ENCODE data around the gene DHFR.

DNA sequence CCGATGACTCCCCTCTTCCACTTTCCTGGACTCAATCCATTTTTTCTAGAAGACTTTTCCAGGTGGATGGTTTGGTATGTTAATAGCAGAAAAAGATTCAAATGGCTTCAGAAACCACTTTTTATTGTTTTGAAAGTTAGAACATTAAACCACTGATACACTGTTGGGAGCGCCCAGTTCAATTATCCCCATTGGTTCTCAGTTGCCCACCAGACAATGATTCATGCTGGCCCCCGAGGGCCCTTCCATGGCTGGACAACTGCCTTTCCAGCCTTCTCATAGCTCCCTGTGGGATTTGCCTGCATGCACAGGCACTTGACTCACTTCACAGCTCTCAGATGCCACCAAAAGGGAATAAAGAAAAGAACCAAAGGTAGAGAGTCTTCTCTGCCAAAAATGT lies 63.4 kb downstream of the DHFR start:
- TF ChIP-seq POLR2A (IDR thresholded peaks at IDR 0.05; ENCODE audit: low read depth) = no peak
- TF ChIP-seq, protein P1, sequence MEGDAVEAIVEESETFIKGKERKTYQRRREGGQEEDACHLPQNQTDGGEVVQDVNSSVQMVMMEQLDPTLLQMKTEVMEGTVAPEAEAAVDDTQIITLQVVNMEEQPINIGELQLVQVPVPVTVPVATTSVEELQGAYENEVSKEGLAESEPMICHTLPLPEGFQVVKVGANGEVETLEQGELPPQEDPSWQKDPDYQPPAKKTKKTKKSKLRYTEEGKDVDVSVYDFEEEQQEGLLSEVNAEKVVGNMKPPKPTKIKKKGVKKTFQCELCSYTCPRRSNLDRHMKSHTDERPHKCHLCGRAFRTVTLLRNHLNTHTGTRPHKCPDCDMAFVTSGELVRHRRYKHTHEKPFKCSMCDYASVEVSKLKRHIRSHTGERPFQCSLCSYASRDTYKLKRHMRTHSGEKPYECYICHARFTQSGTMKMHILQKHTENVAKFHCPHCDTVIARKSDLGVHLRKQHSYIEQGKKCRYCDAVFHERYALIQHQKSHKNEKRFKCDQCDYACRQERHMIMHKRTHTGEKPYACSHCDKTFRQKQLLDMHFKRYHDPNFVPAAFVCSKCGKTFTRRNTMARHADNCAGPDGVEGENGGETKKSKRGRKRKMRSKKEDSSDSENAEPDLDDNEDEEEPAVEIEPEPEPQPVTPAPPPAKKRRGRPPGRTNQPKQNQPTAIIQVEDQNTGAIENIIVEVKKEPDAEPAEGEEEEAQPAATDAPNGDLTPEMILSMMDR (IDR thresholded peaks at IDR 0.05) = no peak
- no peak for TF ChIP-seq POLR2AphosphoS5 (IDR thresholded peaks at IDR 0.05)
